GM12878 (cell line): ENCODE data around the gene ZNF367.

ENCODE experiments used
- CBX3 ChIP-seq: fragments of 200-600 bp; sonication (generic); IDR thresholded peaks from 2 replicates; pipeline ENCODE4 v1.6.1; 2016; ENCODE audit warnings: low read depth, borderline replicate concordance
- CTCF ChIP-seq, 3 experiments: IDR thresholded peaks in 2 of 3; conservative IDR thresholded peaks in 1 of 3; 2 replicates each; pipeline ENCODE4 v1.5.1; 2011; ENCODE audit warnings: low read depth in 3 of 3, low read length in 3 of 3, mild to moderate bottlenecking in 3 of 3, control low read depth in 2 of 3, moderate library complexity in 2 of 3, inconsistent platforms in 1 of 3, mixed read lengths in 1 of 3; ENCODE audit not compliant: control insufficient read depth in 2 of 3, insufficient read depth in 1 of 3; ENCODE audit errors: extremely low read depth in 1 of 3

GRCh38 chr9:96379461-96379860 lies 38.7 kb downstream of the ZNF367 start:
- no peak for TF ChIP-seq CBX3
- no peak for TF ChIP-seq CTCF (IDR thresholded peaks at IDR 0.05 in 2 of 3, conservative IDR thresholded peaks at IDR 0.05 in 1 of 3; ENCODE audit: control insufficient read depth in 2 of 3, extremely low read depth in 1 of 3, insufficient read depth in 1 of 3, low read depth in 3 of 3, low read length in 3 of 3)
